Measurements from ENCODE around the gene MRPS12. TPM values are rescaled to one million over a fixed set of nuclear protein-coding genes. Genes with fewer than 3 reads are reported as not detected.
A peak's percentile ranks its signal among the peaks of the same experiment; 100 is the strongest.

MRPS12 gene
- total and polyA plus RNA-seq, 2 of the 13 experiments (the other 11 are each of a cell fraction or from before 2014, with no cell fraction given), result 27.5 to 54.8 TPM

GRCh38 chr19:38930776-38931520 lies at the start of gene MRPS12 (continued):
- TF ChIP-seq GMEB1 (CRISPR knock-in tag; IDR thresholded peaks at IDR 0.05; ENCODE audit: borderline replicate concordance) (0 out of 2 replicates have a peak, but pooled peaks have one; percentile 13), IKZF5 (CRISPR knock-in tag; IDR thresholded peaks at IDR 0.05) (0 out of 2 replicates have a peak, but pooled peaks have one; percentile 23), POLR2A (IDR thresholded peaks at IDR 0.05; ENCODE audit: insufficient read depth in 1 of 2, low read depth in 2 of 2, low read length in 2 of 2) (peak; percentile 77 to 93), ASH2L (IDR thresholded peaks at IDR 0.05; ENCODE audit: insufficient read length, low read depth, low read length) (peak; percentile 20), GABPB1 (CRISPR knock-in tag; IDR thresholded peaks at IDR 0.05) (peak; percentile 88), E2F1 (CRISPR knock-in tag; IDR thresholded peaks at IDR 0.05) (no peak), IRF2 (CRISPR knock-in tag; IDR thresholded peaks at IDR 0.05) (peak; percentile 12; the same call in 1 of the 2 replicates), CHD4 (IDR thresholded peaks at IDR 0.05; ENCODE audit: borderline replicate concordance, low read length) (no peak), ZNF629 (CRISPR knock-in tag; conservative IDR thresholded peaks at IDR 0.05) (no peak), ZFY (CRISPR knock-in tag; IDR thresholded peaks at IDR 0.05) (peak; percentile 80), FOXA1 (IDR thresholded peaks at IDR 0.05) (no peak), FOXA1 (CRISPR knock-in tag; IDR thresholded peaks at IDR 0.05) (no peak), ZNF687 (CRISPR knock-in tag; IDR thresholded peaks at IDR 0.05) (peak; percentile 80), ONECUT2 (CRISPR knock-in tag; IDR thresholded peaks at IDR 0.05) (no peak), NR2C2 (CRISPR knock-in tag; IDR thresholded peaks at IDR 0.05; ENCODE audit: borderline replicate concordance) (peak; percentile 71; the same call in 1 of the 2 replicates), ZNF143 (CRISPR knock-in tag; IDR thresholded peaks at IDR 0.05) (0 out of 2 replicates have a peak, but pooled peaks have one; percentile 4), ARNT2 (CRISPR knock-in tag; IDR thresholded peaks at IDR 0.05; ENCODE audit: low read depth) (0 out of 2 replicates have a peak, but pooled peaks have one; percentile 19), ZNF441 (CRISPR knock-in tag; IDR thresholded peaks at IDR 0.05; ENCODE audit: borderline replicate concordance) (peak; percentile 93), DRAP1 (CRISPR knock-in tag; IDR thresholded peaks at IDR 0.05) (peak; percentile 61; the same call in 1 of the 2 replicates), ZNF775 (CRISPR knock-in tag; IDR thresholded peaks at IDR 0.05; ENCODE audit: borderline replicate concordance) (peak; percentile 66; the same call in 1 of the 2 replicates), TP53 (CRISPR knock-in tag; conservative IDR thresholded peaks at IDR 0.05) (no peak), ARID2 (CRISPR knock-in tag; IDR thresholded peaks at IDR 0.05; ENCODE audit: borderline replicate concordance) (no peak)
